Measurements from ENCODE around the gene UBALD2. TPM values are rescaled to one million over a fixed set of nuclear protein-coding genes. Genes with fewer than 3 reads are reported as not detected.

Gene UBALD2
- total RNA-seq, 2 donors from 2014 or later: 77.1 to 90.1 TPM

DNA sequence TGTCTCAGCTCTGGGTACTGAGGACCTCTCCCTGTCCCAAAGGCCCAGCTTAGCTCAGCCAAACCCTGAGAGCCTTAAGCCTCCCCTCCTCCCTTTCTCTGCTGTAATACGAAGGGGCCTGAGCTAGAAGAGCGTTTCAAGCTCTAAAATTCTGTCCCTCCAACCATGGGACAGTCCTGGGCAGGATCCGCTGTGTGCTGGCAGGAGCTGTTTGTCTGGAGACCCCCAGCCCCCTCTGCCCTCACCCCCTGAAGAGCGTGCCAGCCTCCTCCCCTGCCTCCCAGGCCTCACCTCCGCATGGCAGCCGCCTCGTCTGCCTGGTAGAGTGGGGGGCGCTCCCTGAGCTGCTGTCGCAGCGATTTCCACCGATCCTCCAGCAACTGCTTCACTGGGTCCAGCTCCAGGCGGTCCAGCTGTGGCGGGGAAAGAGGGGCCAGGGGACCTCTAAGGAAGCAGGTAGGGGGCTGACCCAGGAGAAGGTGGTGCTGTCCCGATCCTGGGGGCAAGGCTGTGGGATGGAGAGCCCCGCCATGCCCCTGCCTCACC is 14.7 kb downstream of the UBALD2 start:
- no peak for DNase-seq
- Histone ChIP-seq H3K9me3 (no peaks in the 10 kb centered on the region), H3K36me3 (no peaks in the 10 kb centered on the region), H3K4me3 (no peak overlapping the region), H3K4me1 (no peaks in the 10 kb centered on the region), H3K9ac (ENCODE audit: low read depth in 2 of 2, low read length in 2 of 2) (no peak overlapping the region), H3K27ac (no peak overlapping the region), H3K27me3 (no peaks in the 10 kb centered on the region)
- intact Hi-C loops (cut with DNase I): loop anchor here (2.0 to 10.0 kb wide), 3 partner anchors 31 to 159 kb away; no protein-coding TSS in a partner anchor
- TF ChIP-seq, protein P1, sequence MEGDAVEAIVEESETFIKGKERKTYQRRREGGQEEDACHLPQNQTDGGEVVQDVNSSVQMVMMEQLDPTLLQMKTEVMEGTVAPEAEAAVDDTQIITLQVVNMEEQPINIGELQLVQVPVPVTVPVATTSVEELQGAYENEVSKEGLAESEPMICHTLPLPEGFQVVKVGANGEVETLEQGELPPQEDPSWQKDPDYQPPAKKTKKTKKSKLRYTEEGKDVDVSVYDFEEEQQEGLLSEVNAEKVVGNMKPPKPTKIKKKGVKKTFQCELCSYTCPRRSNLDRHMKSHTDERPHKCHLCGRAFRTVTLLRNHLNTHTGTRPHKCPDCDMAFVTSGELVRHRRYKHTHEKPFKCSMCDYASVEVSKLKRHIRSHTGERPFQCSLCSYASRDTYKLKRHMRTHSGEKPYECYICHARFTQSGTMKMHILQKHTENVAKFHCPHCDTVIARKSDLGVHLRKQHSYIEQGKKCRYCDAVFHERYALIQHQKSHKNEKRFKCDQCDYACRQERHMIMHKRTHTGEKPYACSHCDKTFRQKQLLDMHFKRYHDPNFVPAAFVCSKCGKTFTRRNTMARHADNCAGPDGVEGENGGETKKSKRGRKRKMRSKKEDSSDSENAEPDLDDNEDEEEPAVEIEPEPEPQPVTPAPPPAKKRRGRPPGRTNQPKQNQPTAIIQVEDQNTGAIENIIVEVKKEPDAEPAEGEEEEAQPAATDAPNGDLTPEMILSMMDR (IDR thresholded peaks at IDR 0.05): no peak

- TF ChIP-seq, protein P1 (IDR thresholded peaks at IDR 0.05): no peak
- H3K27ac ChIP-seq: no peak overlapping the region
- intact Hi-C loops (cut with DNase I): loop anchor here (2.0 kb wide), 1 partner anchor 160 kb away; no protein-coding TSS in a partner anchor
These were observed 15.5 kb downstream of the UBALD2 start for GRCh38 chr17:76280650-76281049.

DNA sequence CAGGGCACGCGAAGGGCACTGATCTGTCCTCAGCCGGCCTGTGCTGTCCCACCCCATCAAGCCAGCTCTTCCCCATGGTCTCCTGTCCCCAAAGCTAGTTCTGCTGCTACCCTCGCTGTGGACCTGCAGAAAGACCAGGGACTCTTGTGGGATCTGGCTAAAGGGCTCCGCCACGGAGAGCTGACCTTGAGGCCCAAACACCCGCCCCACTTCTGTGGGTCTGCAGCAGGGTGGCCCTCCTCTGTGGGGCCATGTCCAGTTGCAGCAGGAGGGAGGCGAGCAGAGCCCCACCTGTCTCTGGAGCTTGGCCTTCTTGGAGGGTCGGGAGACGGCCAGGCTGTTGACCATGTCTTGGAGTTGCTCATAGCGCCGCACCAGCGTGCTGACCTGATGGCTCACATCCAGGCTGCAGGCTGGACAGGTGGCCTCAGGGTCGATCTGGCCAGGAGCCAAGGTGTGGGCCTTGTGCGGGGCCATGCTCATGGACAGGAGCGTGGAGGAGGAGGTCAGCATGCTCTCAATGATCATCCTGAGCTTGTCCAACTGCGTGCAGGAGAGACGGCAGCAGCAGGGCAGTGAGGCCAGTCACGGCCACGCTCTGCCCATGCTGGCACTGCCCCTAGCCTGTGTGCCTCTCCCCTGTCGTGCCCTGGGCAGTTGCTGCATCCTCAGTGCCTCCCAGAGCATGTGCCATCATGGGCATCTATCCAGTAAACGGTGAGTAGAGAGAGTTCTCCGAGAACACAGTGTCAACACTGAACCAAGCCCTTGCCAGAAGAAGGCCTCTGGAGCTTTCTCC is 16.6 kb downstream of the UBALD2 start:
- H3K27ac ChIP-seq: no peak overlapping the region
- intact Hi-C loops (cut with DNase I): loop anchor here (2.0 kb wide), 1 partner anchor 161 kb away; no protein-coding TSS in a partner anchor
- H3K4me3 ChIP-seq: no peak overlapping the region
- no peaks in the 10 kb centered on the region for H3K4me1 ChIP-seq
- no peak overlapping the region for H3K9ac ChIP-seq (ENCODE audit: low read depth in 2 of 2, low read length in 2 of 2)
- no peaks in the 10 kb centered on the region for H3K27me3 ChIP-seq
- no peaks in the 10 kb centered on the region for H3K9me3 ChIP-seq
- TF ChIP-seq, protein P1 (IDR thresholded peaks at IDR 0.05): no peak
- H3K36me3 ChIP-seq: no peaks in the 10 kb centered on the region
- no peak for DNase-seq

More at GRCh38 chr17:76280650-76281049, 15.5 kb downstream of the UBALD2 start:
- no peak overlapping the region for H3K4me3 ChIP-seq
- no peak overlapping the region for H3K9ac ChIP-seq (ENCODE audit: low read depth in 2 of 2, low read length in 2 of 2)
- DNase-seq: no peak
- no peaks in the 10 kb centered on the region for H3K9me3 ChIP-seq
- H3K4me1 ChIP-seq: no peaks in the 10 kb centered on the region
- no peaks in the 10 kb centered on the region for H3K27me3 ChIP-seq
- no peaks in the 10 kb centered on the region for H3K36me3 ChIP-seq

- Histone ChIP-seq H3K27me3 (no peaks in the 10 kb centered on the region), H3K9me3 (no peaks in the 10 kb centered on the region), H3K4me1 (peaks cover 6% of the 10 kb centered on the region), H3K36me3 (no peaks in the 10 kb centered on the region), H3K4me3 (no peak overlapping the region), H3K9ac (ENCODE audit: low read depth in 2 of 2, low read length in 2 of 2) (no peak overlapping the region), H3K27ac (no peak overlapping the region)
- intact Hi-C loops (cut with DNase I): loop anchor here (10.0 kb wide), 1 partner anchor 278 kb away; no protein-coding TSS in a partner anchor
- DNase-seq: no peak
- TF ChIP-seq, protein P1 (IDR thresholded peaks at IDR 0.05): no peak
These were observed 27.4 kb downstream of the UBALD2 start for GRCh38 chr17:76292567-76292966.

DNA sequence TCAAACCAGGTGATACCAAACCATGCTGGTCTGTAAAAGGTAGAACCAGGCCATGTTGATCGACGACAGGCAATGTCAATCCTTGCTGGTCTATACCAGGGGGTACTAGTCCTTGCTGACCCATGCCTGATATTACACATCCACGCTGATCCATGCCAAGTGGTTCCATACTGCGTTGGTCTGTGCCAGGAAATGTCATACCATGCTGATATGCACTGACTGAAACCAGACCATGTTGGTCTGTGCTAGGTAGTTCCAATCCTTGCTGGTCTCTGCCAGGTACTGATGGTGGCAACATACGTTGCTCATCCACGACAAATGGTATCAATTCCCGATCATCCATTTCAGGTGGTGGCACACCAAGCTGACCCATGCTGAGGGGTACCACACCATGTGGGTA is 28.0 kb downstream of the UBALD2 start:
- no peak overlapping the region for H3K4me3 ChIP-seq
- TF ChIP-seq, protein P1 (IDR thresholded peaks at IDR 0.05): no peak

More for the DNA sequence above, 28.0 kb downstream of the UBALD2 start:
- H3K4me1 ChIP-seq: peaks cover 6% of the 10 kb centered on the region
- H3K27ac ChIP-seq: no peak overlapping the region
- intact Hi-C loops (cut with DNase I): loop anchor here (10.0 kb wide), 1 partner anchor 278 kb away; no protein-coding TSS in a partner anchor
- H3K9ac ChIP-seq (ENCODE audit: low read depth in 2 of 2, low read length in 2 of 2): no peak overlapping the region
- no peak for DNase-seq
- no peaks in the 10 kb centered on the region for H3K9me3 ChIP-seq
- H3K27me3 ChIP-seq: no peaks in the 10 kb centered on the region
- no peaks in the 10 kb centered on the region for H3K36me3 ChIP-seq

Measured in colonic mucosa (tissue), 4 donors.